KMS-11 (cell line): ENCODE data around the gene PHYHD1.

Source experiments
- H2AFZ ChIP-seq: fragments of 200-600 bp; sonication (generic); 2 replicates; pipeline ENCODE4 v1.6.1; 2016; ENCODE audit warnings: antibody characterized with exemption, mixed run types, low read depth
- H3K27ac ChIP-seq: fragments of 200-600 bp; sonication (generic); 2 replicates; pipeline ENCODE4 v1.6.1; 2016; ENCODE audit warnings: mild to moderate bottlenecking, mixed run types
- H3K27me3 ChIP-seq: fragments of 200-600 bp; sonication (generic); 2 replicates; pipeline ENCODE4 v1.6.1; 2017; ENCODE audit warnings: mild to moderate bottlenecking, low read depth, mixed run types, moderate library complexity; ENCODE audit not compliant: insufficient read depth
- H3K36me3 ChIP-seq: fragments of 200-600 bp; sonication (generic); 2 replicates; pipeline ENCODE4 v1.6.1; 2017; ENCODE audit warnings: mild to moderate bottlenecking, mixed run types; ENCODE audit not compliant: insufficient read depth
- H3K4me1 ChIP-seq: fragments of 200-600 bp; sonication (generic); 2 replicates; pipeline ENCODE4 v1.6.1; 2016; ENCODE audit warnings: mild to moderate bottlenecking, low read depth, mixed run types; ENCODE audit not compliant: poor library complexity, severe bottlenecking
- H3K4me2 ChIP-seq: fragments of 200-600 bp; sonication (generic); 2 replicates; pipeline ENCODE4 v1.7.0; 2016; ENCODE audit warnings: mild to moderate bottlenecking, mixed run types
- H3K4me3 ChIP-seq: fragments of 200-600 bp; sonication (generic); IDR thresholded peaks from 2 replicates; pipeline ENCODE4 v1.6.1; 2017; ENCODE audit warnings: low read depth, low read length, mixed read lengths; ENCODE audit not compliant: insufficient read depth
- H3K79me2 ChIP-seq: fragments of 200-600 bp; sonication (generic); 2 replicates; pipeline ENCODE4 v1.6.1; 2016; ENCODE audit warnings: low read depth, mixed run types; ENCODE audit not compliant: insufficient read depth
- H3K9ac ChIP-seq: fragments of 200-600 bp; sonication (generic); 2 replicates; pipeline ENCODE4 v1.6.1; 2016; ENCODE audit warnings: mild to moderate bottlenecking, mixed run types
- H4K20me1 ChIP-seq: fragments of 200-600 bp; sonication (generic); 2 replicates; pipeline ENCODE4 v1.6.1; 2016; ENCODE audit warnings: mild to moderate bottlenecking, mixed run types; ENCODE audit not compliant: insufficient read depth
- TF ChIP-seq, protein P1 (sequence below): fragments of 200-600 bp; sonication (generic); conservative IDR thresholded peaks from 2 replicates; pipeline ENCODE4 v1.6.1; 2017; ENCODE audit warnings: low read depth, mild to moderate bottlenecking, antibody characterized with exemption, low read length, moderate library complexity, mixed read lengths

Gene PHYHD1

DNA sequence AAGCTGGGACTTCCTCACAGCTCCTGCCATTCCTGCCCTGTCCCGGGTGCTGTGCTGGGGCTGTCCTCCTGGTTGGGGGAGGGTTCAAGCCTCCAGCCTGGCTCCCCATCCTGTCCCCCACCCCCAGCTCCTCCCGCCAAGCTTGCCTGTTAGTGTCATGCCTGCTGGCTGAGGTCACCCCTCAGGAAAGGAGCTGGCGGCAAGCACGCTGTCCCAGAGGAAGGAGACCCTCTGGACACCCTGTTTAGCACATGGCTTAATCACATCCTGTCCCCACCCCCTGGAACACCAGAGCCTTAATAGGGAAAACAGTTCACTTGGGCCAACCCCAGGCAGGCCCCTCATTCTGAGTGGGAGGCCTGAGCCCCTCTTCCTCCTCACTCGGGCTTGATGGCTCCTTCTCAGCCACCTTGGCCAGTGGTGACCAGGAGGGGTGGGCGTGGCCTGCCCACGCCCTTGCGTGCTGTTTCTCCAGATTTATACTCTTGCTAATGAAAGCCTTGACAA lies 9.2 kb upstream of the PHYHD1 start:
- Histone ChIP-seq H3K36me3 (peaks cover 6% of the 10 kb centered on the region; the same call in 1 of the 2 replicates), H3K79me2 (no peaks in the 10 kb centered on the region), H3K9ac (no peak overlapping the region), H3K4me1 (no peaks in the 10 kb centered on the region), H3K4me2 (no peak overlapping the region), H4K20me1 (no peaks in the 10 kb centered on the region), H2AFZ (no peak overlapping the region), H3K27me3 (no peaks in the 10 kb centered on the region), H3K27ac (no peak overlapping the region), H3K4me3 (no peak overlapping the region)
- TF ChIP-seq, protein P1, sequence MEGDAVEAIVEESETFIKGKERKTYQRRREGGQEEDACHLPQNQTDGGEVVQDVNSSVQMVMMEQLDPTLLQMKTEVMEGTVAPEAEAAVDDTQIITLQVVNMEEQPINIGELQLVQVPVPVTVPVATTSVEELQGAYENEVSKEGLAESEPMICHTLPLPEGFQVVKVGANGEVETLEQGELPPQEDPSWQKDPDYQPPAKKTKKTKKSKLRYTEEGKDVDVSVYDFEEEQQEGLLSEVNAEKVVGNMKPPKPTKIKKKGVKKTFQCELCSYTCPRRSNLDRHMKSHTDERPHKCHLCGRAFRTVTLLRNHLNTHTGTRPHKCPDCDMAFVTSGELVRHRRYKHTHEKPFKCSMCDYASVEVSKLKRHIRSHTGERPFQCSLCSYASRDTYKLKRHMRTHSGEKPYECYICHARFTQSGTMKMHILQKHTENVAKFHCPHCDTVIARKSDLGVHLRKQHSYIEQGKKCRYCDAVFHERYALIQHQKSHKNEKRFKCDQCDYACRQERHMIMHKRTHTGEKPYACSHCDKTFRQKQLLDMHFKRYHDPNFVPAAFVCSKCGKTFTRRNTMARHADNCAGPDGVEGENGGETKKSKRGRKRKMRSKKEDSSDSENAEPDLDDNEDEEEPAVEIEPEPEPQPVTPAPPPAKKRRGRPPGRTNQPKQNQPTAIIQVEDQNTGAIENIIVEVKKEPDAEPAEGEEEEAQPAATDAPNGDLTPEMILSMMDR, result no peak

DNA sequence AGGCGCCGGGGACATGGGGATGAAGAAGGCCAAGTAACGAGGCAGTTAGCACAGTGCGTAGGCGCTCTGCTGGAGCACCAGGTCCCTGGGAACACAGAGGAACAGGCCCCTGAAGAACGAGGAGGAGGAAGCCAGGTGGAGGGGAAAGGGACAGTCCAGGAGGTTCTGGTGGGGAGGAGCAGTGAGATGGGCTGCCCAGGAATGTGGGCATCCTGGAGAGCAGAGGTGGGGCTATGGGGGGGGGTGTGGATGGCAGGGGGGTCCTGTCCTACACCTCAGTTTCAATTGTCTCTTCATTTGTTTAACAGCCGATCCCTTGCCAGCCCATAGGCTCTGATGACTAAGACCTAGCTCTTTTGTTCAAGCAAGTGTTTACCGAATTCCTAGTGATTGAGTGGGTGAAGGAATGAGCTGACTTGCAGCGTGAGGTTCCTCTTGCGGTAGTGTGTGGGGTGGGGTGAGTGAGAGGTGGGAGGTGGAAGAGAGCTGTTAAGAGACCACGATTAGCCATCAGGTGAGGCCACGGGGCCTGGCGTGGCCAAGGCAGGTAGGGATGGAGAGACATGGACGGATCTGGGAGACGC lies 8.4 kb upstream of the PHYHD1 start:
- H3K9ac ChIP-seq, result no peak overlapping the region
- no peaks in the 10 kb centered on the region for H3K4me1 ChIP-seq

DNA sequence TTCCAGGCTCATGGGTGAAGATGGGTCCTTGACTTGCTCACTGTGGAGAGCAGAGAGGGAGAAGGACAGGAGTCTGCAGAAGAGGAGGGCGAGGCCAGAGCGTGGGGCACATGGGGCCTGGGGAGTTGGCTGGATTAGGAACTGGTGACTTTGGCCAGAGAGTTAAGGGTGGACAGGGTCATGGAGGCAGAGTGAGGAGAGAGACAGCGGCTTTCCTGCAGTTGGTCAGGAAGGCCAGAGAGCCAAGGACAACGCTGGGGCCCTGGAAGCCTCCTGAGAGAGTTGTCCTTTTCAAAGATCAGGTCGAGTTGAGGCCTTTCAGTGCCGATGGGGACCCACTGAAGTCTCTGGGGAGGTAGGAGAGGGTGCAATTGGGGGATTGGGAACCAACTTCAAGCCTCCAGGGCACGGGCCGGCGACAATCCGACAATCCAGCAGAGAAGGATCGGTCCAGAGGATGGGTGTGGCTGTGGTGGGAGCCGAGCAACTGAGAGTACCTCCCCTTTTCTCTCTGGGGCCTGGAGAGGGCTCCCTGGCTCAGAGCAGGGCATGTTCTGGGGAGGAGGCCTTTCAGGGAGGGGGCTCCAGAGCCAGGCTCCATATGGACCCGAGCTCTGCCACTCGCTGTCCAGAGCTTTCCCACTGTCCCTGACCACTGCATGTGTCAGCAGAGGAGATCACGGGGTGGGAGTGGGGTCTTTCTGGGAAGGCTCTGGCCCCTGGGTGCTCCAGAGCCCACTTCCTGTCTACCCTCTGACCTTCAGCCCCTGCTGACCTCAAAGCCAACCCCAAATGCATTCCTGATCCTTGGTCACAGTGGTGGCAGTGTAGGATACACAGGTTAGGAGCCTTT lies 7.5 kb upstream of the PHYHD1 start:
- Histone ChIP-seq H3K4me2 (no peak overlapping the region), H3K36me3 (no peaks in the 10 kb centered on the region), H2AFZ (no peak overlapping the region), H3K9ac (no peak overlapping the region), H3K27ac (no peak overlapping the region), H3K79me2 (no peaks in the 10 kb centered on the region), H3K4me3 (no peak overlapping the region), H3K4me1 (no peaks in the 10 kb centered on the region), H3K27me3 (no peaks in the 10 kb centered on the region), H4K20me1 (no peaks in the 10 kb centered on the region)
- TF ChIP-seq, protein P1, result no peak

More for the DNA sequence above, 8.4 kb upstream of the PHYHD1 start:
- TF ChIP-seq, protein P1, result no peak
- no peak overlapping the region for H3K27ac ChIP-seq
- peaks cover 6% of the 10 kb centered on the region; the same call in 1 of the 2 replicates for H3K36me3 ChIP-seq
- H3K79me2 ChIP-seq, result no peaks in the 10 kb centered on the region
- no peaks in the 10 kb centered on the region for H4K20me1 ChIP-seq
- H3K27me3 ChIP-seq, result no peaks in the 10 kb centered on the region
- no peak overlapping the region for H3K4me3 ChIP-seq
- H2AFZ ChIP-seq, result no peak overlapping the region
- H3K4me2 ChIP-seq, result no peak overlapping the region

DNA sequence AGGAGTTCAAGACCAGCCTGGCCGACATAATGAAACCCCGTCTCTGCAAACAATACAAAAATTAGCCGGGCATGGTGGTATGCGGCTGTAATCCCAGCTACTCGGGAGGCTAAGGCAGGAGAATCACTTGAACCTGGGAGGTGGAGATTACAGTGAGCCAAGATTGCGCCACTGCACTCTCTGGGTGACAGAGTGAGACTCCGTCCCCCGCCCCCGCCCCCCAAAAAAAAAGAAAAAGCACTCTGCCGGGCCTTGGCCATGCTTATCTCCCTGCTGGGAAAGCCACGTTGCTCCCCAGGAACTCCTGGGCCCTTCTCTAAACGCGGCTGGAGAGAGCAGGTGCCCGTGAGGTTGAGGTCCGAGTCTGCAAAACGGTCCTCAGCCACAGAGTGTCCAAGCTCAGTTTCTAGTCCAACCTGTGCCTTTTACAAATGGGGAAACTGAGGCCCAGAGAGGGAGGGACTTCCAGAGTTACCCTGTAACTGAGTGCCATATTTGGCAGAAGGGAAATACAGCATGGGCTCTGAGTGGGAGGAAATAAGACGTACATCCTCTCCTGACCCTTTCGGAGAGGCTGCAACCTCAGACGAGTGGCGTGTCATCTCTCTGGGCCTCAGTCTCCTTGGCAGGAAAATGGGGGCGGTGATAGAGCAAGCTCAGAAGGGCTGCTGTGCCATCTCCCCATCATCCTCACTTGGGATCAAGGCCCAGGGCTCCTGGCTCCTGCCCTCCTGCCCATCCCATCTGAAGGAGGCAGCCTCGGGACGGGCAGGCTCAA lies 6.6 kb upstream of the PHYHD1 start:
- H3K27me3 ChIP-seq, result no peaks in the 10 kb centered on the region
- H3K9ac ChIP-seq, result no peak overlapping the region
- H3K79me2 ChIP-seq, result no peaks in the 10 kb centered on the region
- H3K4me1 ChIP-seq, result no peaks in the 10 kb centered on the region
- H3K4me3 ChIP-seq, result no peak overlapping the region
- H3K4me2 ChIP-seq, result no peak overlapping the region
- TF ChIP-seq, protein P1, result no peak
- no peak overlapping the region for H2AFZ ChIP-seq
- H3K36me3 ChIP-seq, result no peaks in the 10 kb centered on the region
- no peaks in the 10 kb centered on the region for H4K20me1 ChIP-seq
- no peak overlapping the region for H3K27ac ChIP-seq
